IMR-90 (cell line): ENCODE measurements around the gene SCG5. TPM values are rescaled to one million over a fixed set of nuclear protein-coding genes. Genes with fewer than 3 reads are reported as not detected.

ENCODE experiments used
- ATAC-seq: fragments of 200-7000 bp; cut with Tn5 transposase; 2 replicates; pipeline ENCODE4 v1.9.1; 2020; ENCODE audit warnings: low read depth, mild to moderate bottlenecking, moderate library complexity
- BruUV-seq: library from RNA; stranded (reverse); fragments of 400-500 nt; replicated peaks from 2 replicates; lab custom pipeline; 2021; lab: Mats Ljungman, UMichigan
- CTCF ChIA-PET: fragments of 300-600 bp; formaldehyde crosslinking; extraction: SDS; loops from one replicate; lab custom pipeline; 2021; ENCODE audit warnings: antibody characterized with exemption; lab: Yijun Ruan, JAX
- POLR2A ChIA-PET: fragments of 300-600 bp; sonication (Branson Sonifier 250); formaldehyde crosslinking; loops from one replicate; lab custom pipeline; 2022; ENCODE audit warnings: antibody characterized with exemption; ENCODE audit not compliant: unreplicated experiment; lab: Charles Lee
- DNase-seq: peaks from one replicate; pipeline ENCODE4 v3.0.0; 2013
- H2AFZ ChIP-seq: replicated peaks from 2 replicates; pipeline ENCODE3; 2013; ENCODE audit warnings: low read length, mild to moderate bottlenecking; ENCODE audit not compliant: poor library complexity
- H2AK5ac ChIP-seq: 2 replicates; pipeline ENCODE4 v1.6.1; 2013; ENCODE audit warnings: low read depth, low read length, inconsistent platforms
- H2AK9ac ChIP-seq: replicated peaks from 2 replicates; pipeline ENCODE3; 2013; ENCODE audit warnings: mild to moderate bottlenecking, low read depth, low read length, moderate library complexity; ENCODE audit not compliant: poor library complexity
- H2BK120ac ChIP-seq: 2 replicates; pipeline ENCODE4 v1.6.1; 2013; ENCODE audit warnings: low read depth, low read length, inconsistent platforms
- H2BK15ac ChIP-seq: 3 replicates; pipeline ENCODE4 v1.6.1; 2013; ENCODE audit warnings: low read depth, low read length, inconsistent platforms
- H2BK20ac ChIP-seq: 2 replicates; pipeline ENCODE4 v1.6.1; 2013; ENCODE audit warnings: low read depth, mild to moderate bottlenecking, inconsistent platforms, low read length, moderate library complexity
- H2BK5ac ChIP-seq: 2 replicates; pipeline ENCODE4 v1.6.1; 2013; ENCODE audit warnings: mild to moderate bottlenecking, low read depth, low read length, inconsistent platforms; ENCODE audit not compliant: poor library complexity, severe bottlenecking
- H3K14ac ChIP-seq: replicated peaks from 2 replicates; pipeline ENCODE4 v1.6.1; 2013; ENCODE audit warnings: low read depth, low read length, inconsistent platforms
- H3K18ac ChIP-seq: 2 replicates; pipeline ENCODE4 v1.6.1; 2013; ENCODE audit warnings: low read depth, low read length, control low read depth
- H3K23ac ChIP-seq: 2 replicates; pipeline ENCODE4 v1.6.1; 2013; ENCODE audit warnings: low read depth, low read length, inconsistent platforms
- H3K27ac ChIP-seq: 2 replicates; pipeline ENCODE4 v1.5.1; 2013; ENCODE audit warnings: mild to moderate bottlenecking, control low read depth, low read length; ENCODE audit not compliant: insufficient read depth
- H3K27me3 ChIP-seq: 2 replicates; pipeline ENCODE4 v1.6.1; 2013; ENCODE audit warnings: low read length; ENCODE audit not compliant: control insufficient read depth, insufficient read depth
- H3K36me3 ChIP-seq: 2 replicates; pipeline ENCODE4 v1.6.1; 2013; ENCODE audit warnings: low read length, mixed read lengths; ENCODE audit not compliant: control insufficient read depth, insufficient read depth
- H3K4ac ChIP-seq: 2 replicates; pipeline ENCODE4 v1.6.1; 2013; ENCODE audit warnings: low read depth, low read length, inconsistent platforms
- H3K4me1 ChIP-seq: 2 replicates; pipeline ENCODE4 v1.6.1; 2013; ENCODE audit warnings: low read length, mixed read lengths; ENCODE audit not compliant: control insufficient read depth, insufficient read depth
- H3K4me2 ChIP-seq: 2 replicates; pipeline ENCODE4 v1.6.1; 2013; ENCODE audit warnings: low read depth, mild to moderate bottlenecking, control low read depth, low read length, moderate library complexity
- H3K4me3 ChIP-seq: 2 replicates; pipeline ENCODE4 v1.5.1; 2013; ENCODE audit warnings: low read depth, mild to moderate bottlenecking, control low read depth, low read length, moderate library complexity; ENCODE audit not compliant: insufficient read depth
- H3K56ac ChIP-seq: 2 replicates; pipeline ENCODE4 v1.6.1; 2013; ENCODE audit warnings: low read length, inconsistent platforms; ENCODE audit not compliant: insufficient read depth; ENCODE audit errors: extremely low read depth
- H3K79me1 ChIP-seq, 2 experiments: 2 replicates each; pipeline ENCODE4 v1.6.1; 2013; ENCODE audit warnings: low read length in 2 of 2, inconsistent platforms in 1 of 2, low read depth in 1 of 2
- H3K9ac ChIP-seq: 2 replicates; pipeline ENCODE4 v1.6.1; 2013; ENCODE audit warnings: low read depth, low read length, control low read depth
- H3K9me1 ChIP-seq: 2 replicates; pipeline ENCODE4 v1.6.1; 2013; ENCODE audit warnings: low read length, inconsistent platforms; ENCODE audit not compliant: insufficient read depth
- H3K9me3 ChIP-seq: 2 replicates; pipeline ENCODE4 v1.6.1; 2013; ENCODE audit warnings: low read length; ENCODE audit not compliant: control insufficient read depth, insufficient read depth
- H4K20me1 ChIP-seq: 2 replicates; pipeline ENCODE4 v1.6.1; 2013; ENCODE audit warnings: low read length, inconsistent platforms; ENCODE audit not compliant: insufficient read depth
- H4K5ac ChIP-seq: 2 replicates; pipeline ENCODE4 v1.6.1; 2013; ENCODE audit warnings: mild to moderate bottlenecking, low read depth, low read length, control low read depth
- H4K8ac ChIP-seq, 2 experiments: 2 replicates each; pipeline ENCODE4 v1.6.1; 2013; ENCODE audit warnings: low read depth in 2 of 2, low read length in 2 of 2, control low read depth in 1 of 2, inconsistent platforms in 1 of 2
- H4K91ac ChIP-seq: 2 replicates; pipeline ENCODE4 v1.6.1; 2013; ENCODE audit warnings: low read depth, low read length, inconsistent platforms; ENCODE audit not compliant: insufficient read depth
- MAFK ChIP-seq: IDR thresholded peaks from 2 replicates; pipeline ENCODE4 v1.6.1; 2012; ENCODE audit warnings: low read depth, low read length, improper control_type of control experiment
- MAZ ChIP-seq: IDR thresholded peaks from 2 replicates; pipeline ENCODE4 v1.6.1; 2012; ENCODE audit warnings: low read depth, mild to moderate bottlenecking, low read length, improper control_type of control experiment, moderate library complexity, borderline replicate concordance
- POLR2A ChIP-seq: IDR thresholded peaks from 2 replicates; pipeline ENCODE4 v1.6.1; 2012; ENCODE audit warnings: mild to moderate bottlenecking, low read depth, low read length
- SMC3 ChIP-seq: fragments of 150-350 bp; IDR thresholded peaks from 2 replicates; pipeline ENCODE4 v1.6.1; 2016; ENCODE audit warnings: low read depth, mild to moderate bottlenecking, antibody characterized with exemption, low read length, moderate library complexity
- USF2 ChIP-seq: fragments of 150-350 bp; IDR thresholded peaks from 2 replicates; pipeline ENCODE4 v1.6.1; 2017; ENCODE audit warnings: mild to moderate bottlenecking, antibody characterized with exemption, low read length, low read depth
- WGBS, 2 experiments: methylation state at CpG; one replicate each; pipeline versions ENCODE4 v1.1.5 to v1.1.7; 2013; ENCODE audit warnings: missing lambda C conversion rate in 2 of 2; ENCODE audit not compliant: insufficient read length in 1 of 2; ENCODE audit errors: extremely low coverage in 2 of 2; 5-methylcytosine and 5-hydroxymethylcytosine counted together
- dilution Hi-C: fragments of 300-500 bp; cut with HindIII; formaldehyde crosslinking; loops from one replicate; pipeline ENCODE4 v1.14.3; 2018; ENCODE audit warnings: low sequenced_read_pairs; ENCODE audit not compliant: unreplicated experiment
- in situ Hi-C: fragments of 300-500 bp; cut with MboI; formaldehyde crosslinking; loops from 3 replicates; pipeline ENCODE4 v1.14.3; 2019; ENCODE audit warnings: low sequenced_read_pairs, inconsistent platforms, mixed read lengths
- intact Hi-C: fragments of 100-400 bp; cut with micrococcal nuclease; formaldehyde crosslinking; loops from 2 replicates; pipeline ENCODE4 v1.10.0; 2022
- polyA plus RNA-seq, 3 experiments: library from polyadenylated mRNA; depleted of rRNA; stranded (reverse); fragments of >200 nt; gene quantifications; 2 replicates each; pipeline ENCODE4 v1.2.3, GENCODE V29; 2012; ENCODE audit warnings: low replicate concordance in 1 of 3
- total RNA-seq: library from RNA; depleted of rRNA; stranded (reverse); fragments of >200 nt; gene quantifications from 2 replicates; pipeline ENCODE4 v1.2.3, GENCODE V29; 2012

Gene SCG5
- total and polyA plus RNA-seq, 2 of the 4 experiments (the other 2 are of a cell fraction), result 7.9 to 16.8 TPM

- H3K4me2 ChIP-seq, result peak overlapping the region; percentile 34
- TF ChIP-seq POLR2A (0 out of 2 replicates have a peak, but pooled peaks have one; percentile 31), USF2 (no peak), MAFK (no peak), SMC3 (no peak), MAZ (no peak)
- H3K4me3 ChIP-seq, result peak overlapping the region; percentile 38; the same call in 1 of the 2 replicates
- peak overlapping the region; percentile 33; the same call in 1 of the 2 replicates for H3K56ac ChIP-seq
- intact Hi-C loops (loop anchor here (1.0 to 5.0 kb wide), 2 partner anchors 54 to 156 kb away; no protein-coding TSS in a partner anchor), in situ Hi-C loops (loop anchor here (5.0 to 10.0 kb wide), 2 partner anchors 34 to 52 kb away; no protein-coding TSS in a partner anchor), dilution Hi-C loops (no loop called here)
- no peak overlapping the region for H2AK9ac ChIP-seq
- H4K20me1 ChIP-seq, result peaks cover 34% of the 10 kb centered on the region
- peak overlapping the region; percentile 60 to 75; a peak in 3 of 4 replicates for H4K8ac ChIP-seq
- ChIA-PET POLR2A (no interaction called here), CTCF (interaction anchor here (0.7 to 1.5 kb wide), 2 partner anchors 10 to 14 kb away, joined by 3 to 6 read pairs; no protein-coding TSS in a partner anchor)
- no TSS peak for BruUV-seq
- H3K18ac ChIP-seq, result peak overlapping the region; percentile 19; the same call in 1 of the 2 replicates
- H2BK15ac ChIP-seq, result peak overlapping the region; percentile 39; the same call in 2 of the 3 replicates
- H4K91ac ChIP-seq, result peak overlapping the region; percentile 88
- ATAC-seq (no peak), DNase-seq (no peak)
- peak overlapping the region; percentile 60 for H3K14ac ChIP-seq
- peak overlapping the region; percentile 57 for H2AK5ac ChIP-seq
- no peaks in the 10 kb centered on the region for H3K27me3 ChIP-seq
- peak overlapping the region; percentile 53 for H2BK5ac ChIP-seq
- peak overlapping the region; percentile 44 for H3K9ac ChIP-seq
- peak overlapping the region; percentile 62; the same call in 1 of the 2 replicates for H2BK20ac ChIP-seq
- H3K79me1 ChIP-seq, result peaks cover 4 to 15% of the 10 kb centered on the region in 2 experiments; a peak in 2 of 4 replicates
- WGBS, 2 experiments, result 48% methylated on average over 4 of the region's 13 CpGs; no CpG with 5 or more reads in 1 of the 2 experiments
- H3K36me3 ChIP-seq, result peaks cover 29% of the 10 kb centered on the region
- H4K5ac ChIP-seq, result peak overlapping the region; percentile 78
- H3K9me3 ChIP-seq, result no peaks in the 10 kb centered on the region
- H3K4ac ChIP-seq, result peak overlapping the region; percentile 55
- H3K23ac ChIP-seq, result peak overlapping the region; percentile 69; the same call in 1 of the 2 replicates
- peaks cover 5% of the 10 kb centered on the region for H3K4me1 ChIP-seq
- no peak overlapping the region for H2AFZ ChIP-seq
- H3K27ac ChIP-seq, result peak overlapping the region; percentile 29; the same call in 1 of the 2 replicates
- H3K9me1 ChIP-seq, result 0 out of 2 replicates have a peak, but pooled peaks cover 3% of the 10 kb centered on the region
- H2BK120ac ChIP-seq, result peak overlapping the region; percentile 80
These were observed 74.9 kb downstream of the SCG5 start for GRCh38 chr15:32716216-32716914.
